ENCODE data around the gene DOK5. TPM values are rescaled to one million over a fixed set of nuclear protein-coding genes. Genes with fewer than 3 reads are reported as not detected.

Gene DOK5
- total and polyA plus RNA-seq, 4 donors: 19.1 to 45.7 (median 32.7) TPM

- H3K27ac ChIP-seq (ENCODE audit: low read depth, low read length): no peak overlapping the region
- H3K9me3 ChIP-seq (ENCODE audit: control insufficient read depth, insufficient read depth, low read length): no peaks in the 10 kb centered on the region
- no peaks in the 10 kb centered on the region for H3K36me3 ChIP-seq (ENCODE audit: control insufficient read depth, insufficient read depth, low read length)
- no peaks in the 10 kb centered on the region for H3K4me1 ChIP-seq (ENCODE audit: control insufficient read depth, insufficient read depth, low read length)
- no peak overlapping the region for H3K4me3 ChIP-seq (ENCODE audit: low read depth, low read length)
- DNase-seq (ENCODE audit: low read depth in 4 of 6, low spot score in 6 of 6): no peak
- WGBS (ENCODE audit: insufficient coverage): no CpG with 5 or more reads among the region's 1 CpG
- H3K27me3 ChIP-seq (ENCODE audit: control insufficient read depth, insufficient read depth, low read length): no peaks in the 10 kb centered on the region
Observed at GRCh38 chr20:54565255-54565654, 89.9 kb downstream of the DOK5 start.

- no peak for DNase-seq (ENCODE audit: low read depth in 4 of 6, low spot score in 6 of 6)
- H3K36me3 ChIP-seq (ENCODE audit: control insufficient read depth, insufficient read depth, low read length): no peaks in the 10 kb centered on the region
- H3K27ac ChIP-seq (ENCODE audit: low read depth, low read length): no peak overlapping the region
- H3K4me1 ChIP-seq (ENCODE audit: control insufficient read depth, insufficient read depth, low read length): peaks cover 1% of the 10 kb centered on the region
- WGBS (ENCODE audit: insufficient coverage): no CpG with 5 or more reads among the region's 5 CpGs
- H3K9me3 ChIP-seq (ENCODE audit: control insufficient read depth, insufficient read depth, low read length): no peaks in the 10 kb centered on the region
- no peaks in the 10 kb centered on the region for H3K27me3 ChIP-seq (ENCODE audit: control insufficient read depth, insufficient read depth, low read length)
- H3K4me3 ChIP-seq (ENCODE audit: low read depth, low read length): no peak overlapping the region
Observed at GRCh38 chr20:54566031-54566688, 90.8 kb downstream of the DOK5 start.

GRCh38 chr20:54570561-54570960 lies 95.2 kb downstream of the DOK5 start:
- no peak overlapping the region for H3K27ac ChIP-seq (ENCODE audit: low read depth, low read length)
- no peak overlapping the region for H3K4me3 ChIP-seq (ENCODE audit: low read depth, low read length)
- H3K36me3 ChIP-seq (ENCODE audit: control insufficient read depth, insufficient read depth, low read length): no peaks in the 10 kb centered on the region
- peak in 1 of 6 donors; percentile 41 for DNase-seq (ENCODE audit: low read depth in 4 of 6, low spot score in 6 of 6)
- H3K9me3 ChIP-seq (ENCODE audit: control insufficient read depth, insufficient read depth, low read length): no peaks in the 10 kb centered on the region
- peaks cover 2% of the 10 kb centered on the region for H3K4me1 ChIP-seq (ENCODE audit: control insufficient read depth, insufficient read depth, low read length)
- no peaks in the 10 kb centered on the region for H3K27me3 ChIP-seq (ENCODE audit: control insufficient read depth, insufficient read depth, low read length)
- WGBS (ENCODE audit: insufficient coverage): no CpG with 5 or more reads among the region's 2 CpGs

DNA sequence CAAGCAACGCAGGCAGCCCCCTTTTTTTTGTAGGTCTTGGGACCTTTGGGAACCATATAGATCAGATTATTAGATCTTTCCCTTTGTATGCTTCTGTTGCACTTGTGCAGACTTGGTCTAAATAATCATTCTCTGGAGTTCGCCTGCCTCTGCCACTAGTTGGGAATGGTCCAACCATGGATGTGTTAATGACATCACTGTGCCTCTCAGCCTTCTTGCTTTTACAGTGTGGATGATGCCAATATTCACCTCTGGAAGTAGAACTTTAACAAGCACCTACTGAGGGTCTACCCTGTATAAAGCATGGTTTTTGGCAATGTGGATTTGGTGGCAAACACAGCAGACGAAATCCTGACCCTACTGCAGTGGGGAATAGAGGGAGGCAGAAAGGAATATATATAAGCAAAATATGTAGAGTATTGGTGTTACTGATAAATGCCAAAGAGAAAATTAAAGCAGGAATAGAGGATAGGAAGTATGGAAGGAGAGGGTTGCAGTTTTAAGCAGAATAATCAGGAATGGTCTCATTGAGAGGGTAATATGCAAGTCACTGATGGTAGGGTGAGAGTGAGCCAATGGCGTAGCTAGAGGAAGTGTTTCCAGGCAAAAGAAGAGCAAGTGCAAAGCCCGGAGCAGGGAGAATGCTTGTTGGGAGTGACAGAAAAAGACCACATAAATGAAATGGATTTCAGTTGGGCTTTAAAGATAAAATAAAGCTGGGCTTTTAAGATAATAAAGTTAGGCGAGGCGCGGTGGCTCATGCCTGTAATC lies 97.5 kb downstream of the DOK5 start:
- 66% methylated on average over 3 of the region's 8 CpGs for WGBS (ENCODE audit: insufficient coverage)
- H3K9me3 ChIP-seq (ENCODE audit: control insufficient read depth, insufficient read depth, low read length): no peaks in the 10 kb centered on the region
- H3K27me3 ChIP-seq (ENCODE audit: control insufficient read depth, insufficient read depth, low read length): no peaks in the 10 kb centered on the region
- peak in 2 of 6 donors; percentile 36 to 50 for DNase-seq (ENCODE audit: low read depth in 4 of 6, low spot score in 6 of 6)
- peaks cover 2% of the 10 kb centered on the region for H3K4me1 ChIP-seq (ENCODE audit: control insufficient read depth, insufficient read depth, low read length)
- no peaks in the 10 kb centered on the region for H3K36me3 ChIP-seq (ENCODE audit: control insufficient read depth, insufficient read depth, low read length)
- no peak overlapping the region for H3K4me3 ChIP-seq (ENCODE audit: low read depth, low read length)
- H3K27ac ChIP-seq (ENCODE audit: low read depth, low read length): no peak overlapping the region

DNA sequence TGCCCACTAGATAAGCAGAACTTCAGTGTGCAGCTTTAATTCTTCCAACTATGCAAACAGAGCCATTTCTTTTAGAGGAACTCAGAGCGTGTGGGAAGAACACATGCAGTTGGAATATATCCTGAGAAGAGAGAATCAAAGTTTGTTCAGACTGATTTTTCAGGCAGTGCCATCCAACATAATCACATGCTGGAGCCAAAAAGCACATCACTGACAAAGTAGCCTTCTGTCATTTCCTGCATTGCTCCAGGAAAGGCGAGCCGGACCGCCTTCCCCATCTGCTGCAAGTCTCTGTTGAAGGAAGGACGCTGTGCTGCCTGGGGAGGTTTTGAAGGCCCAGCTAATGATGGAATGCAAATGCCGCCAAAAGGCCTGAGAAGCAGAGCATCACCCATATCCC lies 98.4 kb downstream of the DOK5 start:
- WGBS (ENCODE audit: insufficient coverage): 20% methylated on average over 3 of the region's 6 CpGs
- Histone ChIP-seq H3K36me3 (ENCODE audit: control insufficient read depth, insufficient read depth, low read length) (no peaks in the 10 kb centered on the region), H3K27ac (ENCODE audit: low read depth, low read length) (peak overlapping the region; percentile 67), H3K4me1 (ENCODE audit: control insufficient read depth, insufficient read depth, low read length) (peaks cover 2% of the 10 kb centered on the region), H3K4me3 (ENCODE audit: low read depth, low read length) (no peak overlapping the region), H3K27me3 (ENCODE audit: control insufficient read depth, insufficient read depth, low read length) (no peaks in the 10 kb centered on the region), H3K9me3 (ENCODE audit: control insufficient read depth, insufficient read depth, low read length) (no peaks in the 10 kb centered on the region)
- DNase-seq (ENCODE audit: low read depth in 4 of 6, low spot score in 6 of 6): peak in 2 of 6 donors; percentile 45 to 92

- Histone ChIP-seq H3K27ac (ENCODE audit: low read depth, low read length) (no peak overlapping the region), H3K4me1 (ENCODE audit: control insufficient read depth, insufficient read depth, low read length) (no peaks in the 10 kb centered on the region), H3K36me3 (ENCODE audit: control insufficient read depth, insufficient read depth, low read length) (no peaks in the 10 kb centered on the region), H3K4me3 (ENCODE audit: low read depth, low read length) (no peak overlapping the region), H3K27me3 (ENCODE audit: control insufficient read depth, insufficient read depth, low read length) (no peaks in the 10 kb centered on the region), H3K9me3 (ENCODE audit: control insufficient read depth, insufficient read depth, low read length) (no peaks in the 10 kb centered on the region)
- peak in 1 of 6 donors; percentile 81 for DNase-seq (ENCODE audit: low read depth in 4 of 6, low spot score in 6 of 6)
- 100% methylated on average over 1 of the region's 6 CpGs for WGBS (ENCODE audit: insufficient coverage)
Observed at GRCh38 chr20:54576518-54576917, 101.1 kb downstream of the DOK5 start.

GRCh38 chr20:54577637-54578036 lies 102.2 kb downstream of the DOK5 start:
- no peaks in the 10 kb centered on the region for H3K4me1 ChIP-seq (ENCODE audit: control insufficient read depth, insufficient read depth, low read length)

DNA sequence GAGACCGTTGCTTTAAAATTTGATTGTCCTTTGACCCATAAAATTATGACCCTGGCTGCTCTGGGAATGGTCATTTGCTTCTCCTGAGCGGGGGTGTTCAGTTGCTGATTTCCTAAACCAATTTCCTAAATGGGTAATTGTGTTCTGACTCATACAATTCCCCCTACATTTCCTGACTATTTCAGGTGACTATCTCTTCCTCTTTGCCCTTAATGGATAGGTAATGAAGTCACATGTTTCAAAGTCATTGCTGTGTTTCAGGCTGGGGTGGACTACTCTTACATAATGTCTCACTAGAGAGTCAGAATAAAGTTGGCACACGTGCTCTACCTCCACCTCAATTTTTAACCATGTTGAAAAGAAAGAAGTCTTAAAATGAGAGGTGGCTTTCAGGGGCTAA lies 109.8 kb downstream of the DOK5 start:
- Histone ChIP-seq H3K4me1 (ENCODE audit: control insufficient read depth, insufficient read depth, low read length) (no peaks in the 10 kb centered on the region), H3K27me3 (ENCODE audit: control insufficient read depth, insufficient read depth, low read length) (no peaks in the 10 kb centered on the region), H3K36me3 (ENCODE audit: control insufficient read depth, insufficient read depth, low read length) (no peaks in the 10 kb centered on the region), H3K4me3 (ENCODE audit: low read depth, low read length) (no peak overlapping the region), H3K9me3 (ENCODE audit: control insufficient read depth, insufficient read depth, low read length) (peaks cover 2% of the 10 kb centered on the region), H3K27ac (ENCODE audit: low read depth, low read length) (no peak overlapping the region)
- WGBS (ENCODE audit: insufficient coverage): 100% methylated on average over 1 of the region's 3 CpGs
- no peak for DNase-seq (ENCODE audit: low read depth in 4 of 6, low spot score in 6 of 6)

More at GRCh38 chr20:54577637-54578036, 102.2 kb downstream of the DOK5 start:
- no peak for DNase-seq (ENCODE audit: low read depth in 4 of 6, low spot score in 6 of 6)
- Histone ChIP-seq H3K9me3 (ENCODE audit: control insufficient read depth, insufficient read depth, low read length) (no peaks in the 10 kb centered on the region), H3K27me3 (ENCODE audit: control insufficient read depth, insufficient read depth, low read length) (no peaks in the 10 kb centered on the region), H3K4me3 (ENCODE audit: low read depth, low read length) (no peak overlapping the region), H3K27ac (ENCODE audit: low read depth, low read length) (no peak overlapping the region), H3K36me3 (ENCODE audit: control insufficient read depth, insufficient read depth, low read length) (no peaks in the 10 kb centered on the region)

DNA sequence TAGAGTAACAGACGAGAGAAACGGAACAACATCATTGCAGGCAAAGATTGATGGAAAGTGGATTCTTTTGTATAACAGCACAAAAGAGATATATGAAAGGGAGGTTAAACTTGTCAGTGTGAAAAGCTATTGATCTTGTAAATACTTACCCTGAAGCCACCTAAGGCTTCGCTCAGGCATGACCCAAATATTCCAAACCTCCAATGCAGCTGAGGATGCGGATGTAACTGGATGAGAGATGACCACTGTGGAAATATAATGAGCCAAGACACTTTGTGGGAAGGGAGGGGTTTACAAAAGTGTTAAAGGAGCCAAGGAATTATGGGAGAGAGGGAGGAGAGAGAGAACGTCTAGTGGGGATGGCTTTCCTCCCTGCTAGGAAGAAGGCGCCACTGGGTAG lies 112.0 kb downstream of the DOK5 start:
- peak in 1 of 6 donors; percentile 14 for DNase-seq (ENCODE audit: low read depth in 4 of 6, low spot score in 6 of 6)
- Histone ChIP-seq H3K4me3 (ENCODE audit: low read depth, low read length) (no peak overlapping the region), H3K36me3 (ENCODE audit: control insufficient read depth, insufficient read depth, low read length) (no peaks in the 10 kb centered on the region), H3K9me3 (ENCODE audit: control insufficient read depth, insufficient read depth, low read length) (peaks cover 2% of the 10 kb centered on the region), H3K27me3 (ENCODE audit: control insufficient read depth, insufficient read depth, low read length) (no peaks in the 10 kb centered on the region), H3K27ac (ENCODE audit: low read depth, low read length) (no peak overlapping the region), H3K4me1 (ENCODE audit: control insufficient read depth, insufficient read depth, low read length) (no peaks in the 10 kb centered on the region)
- 79% methylated on average over 2 of the region's 6 CpGs for WGBS (ENCODE audit: insufficient coverage)

Measured in spinal cord (tissue), 10 donors.